Smooth muscle cell (in vitro differentiated cells): ENCODE measurements around the gene VPS37C. TPM values are rescaled to one million over a fixed set of nuclear protein-coding genes. Genes with fewer than 3 reads are reported as not detected.

Experiments used
- DNase-seq: peaks from one replicate; lab custom pipeline; 2025; ENCODE audit not compliant: unreplicated experiment; lab: John Stamatoyannopoulos, UW
- H2AFZ ChIP-seq: fragments of 200-600 bp; sonication (generic); 2 replicates; pipeline ENCODE4 v1.6.0; 2016; ENCODE audit warnings: antibody characterized with exemption, low read depth, mild to moderate bottlenecking
- H3F3A ChIP-seq: fragments of 200-600 bp; sonication (generic); 2 replicates; pipeline ENCODE4 v1.6.0; 2017; ENCODE audit warnings: antibody characterized with exemption, low read depth
- H3K27ac ChIP-seq: fragments of 200-600 bp; sonication (generic); 2 replicates; pipeline ENCODE4 v1.5.1; 2016; ENCODE audit warnings: low read depth, mild to moderate bottlenecking
- H3K27me3 ChIP-seq: fragments of 200-600 bp; sonication (generic); 2 replicates; pipeline ENCODE4 v1.6.1; 2016; ENCODE audit warnings: low read depth, mild to moderate bottlenecking
- H3K36me3 ChIP-seq: fragments of 200-600 bp; sonication (generic); 2 replicates; pipeline ENCODE4 v1.5.1; 2016; ENCODE audit warnings: low read depth
- H3K4me1 ChIP-seq: fragments of 200-600 bp; sonication (generic); 2 replicates; pipeline ENCODE4 v1.5.1; 2016; ENCODE audit warnings: low read depth
- H3K4me2 ChIP-seq: fragments of 200-600 bp; sonication (generic); 2 replicates; pipeline ENCODE4 v1.6.0; 2016; ENCODE audit warnings: mild to moderate bottlenecking
- H3K4me3 ChIP-seq: fragments of 200-600 bp; sonication (generic); 2 replicates; pipeline ENCODE4 v1.5.1; 2016; ENCODE audit warnings: mild to moderate bottlenecking
- H3K79me2 ChIP-seq: fragments of 200-600 bp; sonication (generic); 2 replicates; pipeline ENCODE4 v1.6.0; 2016; ENCODE audit warnings: low read depth, mild to moderate bottlenecking
- H3K9ac ChIP-seq: fragments of 200-600 bp; sonication (generic); 2 replicates; pipeline ENCODE4 v1.6.0; 2016; ENCODE audit warnings: low read depth
- H3K9me3 ChIP-seq: fragments of 200-600 bp; sonication (generic); replicated peaks from 2 replicates; pipeline ENCODE4 v1.5.1; 2016; ENCODE audit warnings: low read depth
- H4K20me1 ChIP-seq: fragments of 200-600 bp; sonication (generic); 2 replicates; pipeline ENCODE4 v1.6.0; 2016; ENCODE audit warnings: low read depth
- WGBS: methylation state at CpG from one replicate; pipeline ENCODE4 v1.1.7; 2016; ENCODE audit warnings: low lambda C conversion rate; 5-methylcytosine and 5-hydroxymethylcytosine counted together
- polyA plus RNA-seq: library from polyadenylated mRNA; unstranded; fragments of >200 nt; fragmentation: Nextera tagmentation; extraction: Ambion mirVana; gene quantifications from 2 replicates; pipeline ENCODE4 v1.2.1, GENCODE V29; 2016
- total RNA-seq: library from RNA; depleted of rRNA; stranded (reverse); fragments of >200 nt; gene quantifications from 2 replicates; pipeline ENCODE4 v1.2.3, GENCODE V29; 2014
- TF ChIP-seq, protein P1 (sequence below): fragments of 200-600 bp; sonication (generic); IDR thresholded peaks from 2 replicates; pipeline ENCODE4 v1.5.1; 2017; ENCODE audit warnings: borderline replicate concordance, mild to moderate bottlenecking, antibody characterized with exemption; ENCODE audit not compliant: insufficient read depth, poor library complexity, severe bottlenecking

VPS37C gene
- total and polyA plus RNA-seq, 2 experiments from 2014 or later: 8.8 to 15.4 TPM

DNA sequence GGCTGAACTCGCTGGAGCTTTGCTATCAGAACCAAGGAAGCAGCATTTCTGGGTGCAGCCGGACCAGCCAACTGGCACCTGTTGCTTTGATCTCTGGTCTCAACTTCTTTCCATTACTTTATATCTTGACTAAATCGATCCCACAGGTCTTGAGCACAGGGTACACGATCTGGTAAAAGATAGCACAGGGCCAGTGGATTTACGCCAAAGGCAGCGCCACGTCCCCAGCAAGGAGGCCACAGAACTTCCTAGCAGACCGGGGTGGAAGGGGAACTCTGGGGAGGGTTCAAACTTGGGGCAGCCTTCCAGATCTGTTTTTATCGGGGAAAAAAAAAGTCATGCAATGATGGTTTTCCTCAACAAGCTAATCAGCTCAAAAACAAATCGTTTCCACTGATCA is 14.0 kb downstream of the VPS37C start:
- H3K4me3 ChIP-seq: no peak overlapping the region
- no peak overlapping the region for H3K9ac ChIP-seq
- H4K20me1 ChIP-seq: peaks cover 93% of the 10 kb centered on the region
- peaks cover 38% of the 10 kb centered on the region for H3K4me1 ChIP-seq
- H2AFZ ChIP-seq: no peak overlapping the region
- H3K27ac ChIP-seq: no peak overlapping the region
- DNase-seq: no peak
- H3K4me2 ChIP-seq: no peak overlapping the region
- H3F3A ChIP-seq: peaks cover 7% of the 10 kb centered on the region
- TF ChIP-seq, protein P1, sequence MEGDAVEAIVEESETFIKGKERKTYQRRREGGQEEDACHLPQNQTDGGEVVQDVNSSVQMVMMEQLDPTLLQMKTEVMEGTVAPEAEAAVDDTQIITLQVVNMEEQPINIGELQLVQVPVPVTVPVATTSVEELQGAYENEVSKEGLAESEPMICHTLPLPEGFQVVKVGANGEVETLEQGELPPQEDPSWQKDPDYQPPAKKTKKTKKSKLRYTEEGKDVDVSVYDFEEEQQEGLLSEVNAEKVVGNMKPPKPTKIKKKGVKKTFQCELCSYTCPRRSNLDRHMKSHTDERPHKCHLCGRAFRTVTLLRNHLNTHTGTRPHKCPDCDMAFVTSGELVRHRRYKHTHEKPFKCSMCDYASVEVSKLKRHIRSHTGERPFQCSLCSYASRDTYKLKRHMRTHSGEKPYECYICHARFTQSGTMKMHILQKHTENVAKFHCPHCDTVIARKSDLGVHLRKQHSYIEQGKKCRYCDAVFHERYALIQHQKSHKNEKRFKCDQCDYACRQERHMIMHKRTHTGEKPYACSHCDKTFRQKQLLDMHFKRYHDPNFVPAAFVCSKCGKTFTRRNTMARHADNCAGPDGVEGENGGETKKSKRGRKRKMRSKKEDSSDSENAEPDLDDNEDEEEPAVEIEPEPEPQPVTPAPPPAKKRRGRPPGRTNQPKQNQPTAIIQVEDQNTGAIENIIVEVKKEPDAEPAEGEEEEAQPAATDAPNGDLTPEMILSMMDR: no peak
- H3K79me2 ChIP-seq: peaks cover 70% of the 10 kb centered on the region
- H3K27me3 ChIP-seq: no peaks in the 10 kb centered on the region
- no peaks in the 10 kb centered on the region for H3K36me3 ChIP-seq
- H3K9me3 ChIP-seq: no peaks in the 10 kb centered on the region
- 95% methylated on average over 10 of the region's 10 CpGs for WGBS

DNA sequence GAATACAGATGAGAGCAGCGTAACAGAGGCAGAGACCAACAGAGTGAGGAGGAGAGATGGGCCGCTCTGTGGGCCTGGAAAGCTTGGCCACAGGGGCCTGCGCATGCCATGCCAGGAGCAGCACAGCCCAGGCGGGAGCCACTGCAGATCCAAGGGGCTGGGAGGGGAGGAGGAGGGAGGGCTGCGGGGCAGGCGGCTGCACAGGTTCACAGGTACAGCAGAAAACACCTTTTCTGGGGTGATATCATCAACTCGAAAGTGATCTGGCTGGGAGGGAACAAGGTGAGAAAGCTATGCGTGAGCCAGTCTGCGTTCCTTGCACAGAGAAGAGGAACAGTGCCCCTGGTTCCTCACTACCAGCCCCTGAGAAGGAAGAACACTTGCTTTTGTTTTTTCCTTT is 14.8 kb downstream of the VPS37C start:
- WGBS: 82% methylated on average over 9 of the region's 9 CpGs
- Histone ChIP-seq H3K4me3 (no peak overlapping the region), H3F3A (no peaks in the 10 kb centered on the region), H3K79me2 (peaks cover 67% of the 10 kb centered on the region), H3K9me3 (no peaks in the 10 kb centered on the region), H3K27ac (no peak overlapping the region), H4K20me1 (peaks cover 93% of the 10 kb centered on the region), H3K4me1 (peaks cover 34% of the 10 kb centered on the region), H3K36me3 (no peaks in the 10 kb centered on the region), H3K27me3 (no peaks in the 10 kb centered on the region), H3K4me2 (no peak overlapping the region), H2AFZ (no peak overlapping the region), H3K9ac (no peak overlapping the region)
- no peak for DNase-seq
- TF ChIP-seq, protein P1: no peak

DNA sequence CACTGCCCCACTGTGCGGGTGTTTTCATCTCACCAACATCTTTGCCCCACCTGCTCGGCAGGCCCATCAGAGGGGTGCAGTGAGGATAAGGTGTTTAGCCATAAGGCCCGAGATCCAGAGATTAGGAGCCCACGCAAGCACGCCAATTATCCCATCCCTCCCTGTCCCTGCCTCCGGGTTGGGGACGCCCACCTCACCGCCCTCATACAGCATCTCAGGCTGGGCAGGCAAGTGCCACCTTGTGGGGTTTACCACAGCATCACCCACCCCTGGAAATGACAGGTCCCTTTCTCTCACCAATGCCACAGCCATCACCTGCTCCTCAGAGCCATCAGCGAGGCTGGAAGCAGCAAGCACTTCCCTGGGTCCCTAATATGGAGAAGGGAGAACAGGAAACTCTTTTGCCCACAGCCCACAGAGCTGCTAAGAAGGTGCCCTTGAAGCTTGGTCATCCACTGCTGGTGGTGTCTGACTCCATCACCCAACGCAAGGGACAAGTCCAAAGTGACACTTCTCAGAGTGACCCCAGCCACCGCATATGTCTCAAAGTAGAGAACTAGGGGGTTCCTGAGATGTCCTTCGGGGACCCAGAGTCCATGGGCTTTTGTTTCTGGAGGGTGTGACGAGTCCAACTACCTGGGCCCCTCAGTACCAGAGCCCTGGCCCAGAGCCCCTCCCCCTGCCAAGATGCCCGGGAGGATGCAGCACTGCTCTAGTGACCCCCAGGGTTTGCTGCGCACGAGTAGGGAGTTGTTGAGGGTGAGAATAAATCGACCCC is 15.8 kb downstream of the VPS37C start:
- no peak overlapping the region for H3K27ac ChIP-seq
- H3K36me3 ChIP-seq: no peaks in the 10 kb centered on the region
- no peak overlapping the region for H2AFZ ChIP-seq
- no peak overlapping the region for H3K4me3 ChIP-seq
- WGBS: 91% methylated on average over 17 of the region's 17 CpGs
- no peak for DNase-seq
- H3K27me3 ChIP-seq: no peaks in the 10 kb centered on the region
- no peaks in the 10 kb centered on the region for H3K9me3 ChIP-seq
- H3F3A ChIP-seq: no peaks in the 10 kb centered on the region
- peaks cover 66% of the 10 kb centered on the region for H3K79me2 ChIP-seq
- TF ChIP-seq, protein P1: no peak
- H3K4me1 ChIP-seq: peaks cover 24% of the 10 kb centered on the region
- peaks cover 93% of the 10 kb centered on the region for H4K20me1 ChIP-seq
- no peak overlapping the region for H3K9ac ChIP-seq
- H3K4me2 ChIP-seq: no peak overlapping the region
